Right lobe of liver (tissue), 4 donors: ENCODE data around the gene SLC35A4.
"Not testable (repeated sequence)": the region's sequence is repeated elsewhere in the genome, so short reads cannot be mapped to it uniquely, and the experiment has no call there.

ENCODE experiments used
- CTCF ChIP-seq, 4 donors: fragments of 200-600 bp in 3 of 4; fragments of 450-650 bp in 1 of 4; IDR thresholded peaks; one replicate each; pipeline versions ENCODE4 v1.5.1 to v1.8.0; 2016 to 2022; ENCODE audit warnings: antibody characterized with exemption in 4 of 4, mild to moderate bottlenecking in 2 of 4
- POLR2A ChIP-seq: fragments of 450-650 bp; IDR thresholded peaks from one replicate; pipeline ENCODE4 v1.6.1; 2017; ENCODE audit warnings: antibody characterized with exemption, mild to moderate bottlenecking
- donor health status: DM: no; HTN: no; CAD: no.
- donor health status: DM: no; HTN: no; CAD: no.
- donor health status: DM: no; HTN: yes; CAD: no.

GRCh38 chr5:140579188-140579747 lies 14.6 kb downstream of the SLC35A4 start:
- not testable (repeated sequence) for TF ChIP-seq CTCF (IDR thresholded peaks at IDR 0.05); POLR2A
